Sciatic nerve (tissue), 2 donors: ENCODE measurements around the gene NARS2. TPM values are rescaled to one million over a fixed set of nuclear protein-coding genes. Genes with fewer than 3 reads are reported as not detected.

Source experiments
- ATAC-seq: fragments of 200-7000 bp; cut with Tn5 transposase; one replicate; pipeline ENCODE4 v1.9.1; 2020; ENCODE audit warnings: mild to moderate bottlenecking, moderate library complexity
- DNase-seq: peaks from one replicate; pipeline ENCODE4 v3.0.0-alpha.2; 2020; ENCODE audit warnings: low spot score
- intact Hi-C: fragments of 100-400 bp; cut with DNase I; formaldehyde crosslinking; loops from one replicate; pipeline ENCODE4 v1.14.2; 2022
- total RNA-seq: library from RNA; stranded (reverse); fragmentation: NEBNext Ultra II Directional; extraction: Animal tissue kit (Norgen Biotek cat#: 25700); gene quantifications from one replicate; pipeline ENCODE4 v1.2.1, GENCODE V29; 2021
- donor health status: DM: no; HTN: no; CAD: no.
- donor health status: DM: no; HTN: no; CAD: no.

NARS2 gene
- total RNA-seq, 1 donor from 2014 or later = 15.0 TPM

DNA sequence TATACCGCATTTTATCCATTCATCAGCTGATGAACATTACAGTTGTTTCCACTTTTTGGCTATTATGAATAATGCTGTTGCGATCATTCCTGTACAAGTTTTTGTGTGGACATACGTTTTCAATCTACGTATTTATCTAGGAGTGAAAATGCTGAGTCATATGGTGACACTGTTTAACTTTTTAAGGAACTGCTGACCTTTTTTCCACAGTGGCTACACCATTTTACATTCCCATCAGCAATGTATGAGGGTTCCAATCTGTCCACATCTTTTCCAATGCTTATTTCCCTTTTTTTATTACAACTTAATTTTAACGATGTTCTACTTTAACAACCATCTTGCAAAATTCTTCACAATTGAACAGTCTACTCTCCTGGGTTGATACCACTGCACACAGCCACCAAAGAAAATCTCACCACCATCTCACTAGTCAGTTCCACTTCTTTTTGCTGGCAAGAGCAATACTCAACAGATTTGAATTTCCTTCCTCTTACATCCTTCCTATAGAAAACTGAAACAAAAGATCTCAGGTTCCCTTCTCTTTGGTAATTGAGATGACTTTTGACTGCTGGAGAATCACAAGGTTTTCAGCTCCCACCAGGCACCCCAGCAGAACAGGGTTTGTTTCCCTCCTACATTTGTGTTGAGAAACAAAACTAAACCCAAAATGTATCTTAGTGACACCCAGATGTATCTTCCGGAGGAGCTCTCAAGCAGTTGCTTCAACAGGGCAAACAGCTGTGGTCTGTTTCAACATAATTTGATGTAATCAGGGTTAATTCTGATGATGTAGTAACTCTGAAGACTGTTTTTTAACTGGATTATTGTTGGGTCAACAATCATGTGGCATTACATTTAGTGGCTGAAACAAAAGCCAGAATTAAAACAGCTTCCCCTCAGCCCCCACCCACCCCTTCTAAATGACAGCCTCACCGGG lies 150.1 kb downstream of the NARS2 start:
- DNase-seq (no peak), ATAC-seq (no peak)
- intact Hi-C loops = no loop called here

DNA sequence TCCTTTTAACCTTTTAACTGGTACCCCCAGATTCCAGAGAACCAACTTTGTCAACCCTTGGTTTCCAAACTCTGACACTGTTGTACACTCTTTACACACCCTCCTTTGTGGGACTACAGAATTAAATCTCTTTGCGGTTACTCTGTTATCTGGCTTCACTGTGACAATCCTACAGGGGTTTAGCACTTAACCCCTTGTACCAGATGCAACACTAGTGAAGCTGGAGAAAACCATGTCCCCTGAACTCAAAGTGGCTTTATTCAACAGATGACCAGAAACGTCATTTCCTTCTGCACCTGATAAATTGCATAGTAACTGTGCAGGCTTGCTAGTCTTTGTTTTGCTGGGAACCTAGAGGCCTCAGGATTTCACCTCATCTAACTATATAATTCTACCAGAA lies 151.4 kb downstream of the NARS2 start:
- DNase-seq (no peak), ATAC-seq (no peak)
- intact Hi-C loops = no loop called here

DNA sequence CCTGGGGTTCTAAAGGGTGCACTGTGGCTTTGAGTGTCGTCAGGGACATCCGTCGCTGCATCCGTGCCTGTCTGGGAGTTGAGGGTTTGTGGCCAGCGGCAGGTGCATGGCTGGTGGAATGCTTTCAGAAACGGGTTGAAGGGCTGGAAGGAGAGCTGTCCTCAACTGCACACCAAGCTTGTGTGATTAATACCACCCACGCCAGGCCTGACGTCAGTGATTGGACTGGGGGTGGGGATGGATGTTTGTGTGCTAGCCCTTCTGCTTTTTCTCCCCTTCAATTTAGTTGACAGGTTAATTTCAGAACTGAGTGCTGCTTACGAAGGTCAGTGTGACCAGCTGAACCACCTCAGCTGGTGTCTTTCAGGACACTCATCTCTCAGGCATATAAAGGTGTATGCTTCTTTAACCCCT lies 153.9 kb downstream of the NARS2 start:
- intact Hi-C loops = no loop called here
- no peak for ATAC-seq

DNA sequence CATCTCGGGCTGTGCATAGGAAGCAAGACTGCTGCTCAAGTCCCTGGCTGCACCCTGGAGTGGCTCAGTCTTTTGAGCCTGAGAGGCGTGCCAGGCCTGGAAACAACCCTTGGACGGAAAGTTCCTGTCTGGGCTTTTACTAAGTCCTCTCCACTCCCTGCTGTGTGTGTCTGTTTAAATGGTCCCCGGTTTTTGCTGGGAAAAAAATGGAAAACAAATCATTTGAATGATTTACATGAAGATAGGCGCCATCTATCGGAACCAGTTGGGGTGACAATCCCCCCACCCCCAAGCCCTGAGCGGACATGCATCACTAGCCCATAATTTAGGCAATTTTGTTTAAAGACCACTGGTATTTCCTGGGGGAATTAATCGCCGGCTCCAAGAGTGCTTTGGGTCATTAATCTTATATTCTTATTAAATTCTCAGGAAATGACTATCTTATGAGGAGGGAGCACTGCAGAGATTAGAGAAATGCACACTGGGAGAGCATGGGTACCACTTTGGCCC lies 154.4 kb downstream of the NARS2 start:
- DNase-seq (peak; percentile 90), ATAC-seq (peak; percentile 71)
- intact Hi-C loops = no loop called here

More for the DNA sequence above, 153.9 kb downstream of the NARS2 start:
- peak; percentile 79 for DNase-seq

DNA sequence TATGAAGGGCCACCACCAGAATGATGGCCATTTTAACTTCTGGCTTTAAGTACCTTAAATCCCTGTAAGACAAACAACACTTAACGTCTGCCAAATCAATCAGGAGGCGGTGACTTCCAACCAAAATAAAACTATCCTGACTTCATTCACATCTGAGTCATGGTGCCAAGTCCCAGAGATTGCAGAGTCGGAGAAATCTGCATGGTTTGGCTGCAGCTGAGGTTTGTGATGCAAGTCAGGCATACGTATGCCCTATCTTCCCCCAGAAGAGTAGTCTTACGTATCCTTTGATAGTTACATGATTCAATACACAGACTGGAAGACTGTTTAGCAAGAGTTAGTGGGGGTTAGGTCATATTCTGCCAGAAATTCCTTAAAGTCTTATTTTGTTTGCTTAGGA lies 155.3 kb downstream of the NARS2 start:
- DNase-seq (peak; percentile 69), ATAC-seq (peak; percentile 62)
- intact Hi-C loops = loop anchor here (10.0 kb wide), 1 partner anchor 145 kb away; no protein-coding TSS in a partner anchor

DNA sequence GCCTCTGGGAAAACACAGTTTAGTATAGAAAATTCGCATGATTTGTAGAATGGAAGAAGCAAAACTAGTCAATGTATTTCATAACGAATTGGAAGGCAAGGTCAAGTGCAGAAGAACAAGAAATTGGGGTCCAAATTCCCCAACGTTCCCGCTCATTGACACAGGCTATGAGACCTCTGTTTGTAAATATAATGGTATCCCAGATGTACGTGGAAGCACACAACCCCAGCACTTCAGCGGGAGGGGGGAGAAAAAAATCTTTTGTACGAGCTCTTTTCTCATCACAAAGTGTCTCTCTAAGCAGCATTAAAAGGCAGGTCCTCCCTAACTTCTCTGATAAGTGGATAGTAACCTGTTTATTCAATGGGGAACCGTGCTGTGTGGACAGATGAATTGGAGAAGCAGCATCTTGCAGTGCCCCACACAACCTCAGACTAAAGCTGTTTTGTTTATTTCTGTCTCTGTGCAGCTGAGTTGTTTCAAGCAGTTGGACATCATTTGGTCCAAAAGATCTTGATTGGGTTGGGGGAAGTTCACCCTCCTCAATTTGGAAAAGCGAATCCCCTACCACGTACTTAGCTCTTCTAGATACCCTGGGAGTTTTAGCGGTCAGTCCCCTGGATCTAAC lies 156.0 kb downstream of the NARS2 start:
- ATAC-seq (no peak), DNase-seq (no peak)
- intact Hi-C loops = loop anchor here (10.0 kb wide), 1 partner anchor 146 kb away; no protein-coding TSS in a partner anchor

DNA sequence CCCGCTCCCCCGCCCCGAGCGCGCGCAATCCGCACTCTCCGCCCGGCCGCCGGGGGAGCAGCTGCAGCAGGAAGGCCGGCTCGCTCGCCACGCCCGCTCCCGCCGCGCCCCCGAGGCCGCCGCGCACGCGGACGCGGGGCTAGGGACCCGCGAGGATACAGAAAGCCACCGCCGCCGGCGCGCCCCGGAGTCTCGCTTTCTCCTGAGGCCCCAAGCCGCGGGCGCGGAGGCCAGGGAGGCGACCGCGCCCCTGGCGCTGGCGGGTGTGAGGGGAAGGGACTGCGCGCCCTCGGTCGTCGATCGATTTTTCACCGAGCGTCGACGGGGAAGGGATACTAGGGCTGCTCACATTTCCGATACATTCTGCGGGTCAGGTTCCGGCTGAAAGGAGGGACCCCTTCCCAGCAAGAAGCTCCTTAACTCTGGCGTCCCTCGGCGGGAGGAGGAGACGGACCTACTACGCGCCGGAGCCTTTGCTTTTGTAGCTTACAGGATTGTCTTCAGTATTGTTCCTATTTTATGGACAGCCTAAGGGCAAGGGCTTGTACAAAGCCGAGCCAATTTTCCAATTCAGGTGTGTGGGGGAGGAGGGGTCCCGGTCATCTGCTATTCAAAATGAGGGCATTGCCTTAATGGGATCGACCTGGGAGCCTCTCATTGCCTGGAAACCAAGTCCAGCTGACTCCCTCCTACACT lies 156.6 kb downstream of the NARS2 start:
- peak; percentile 37 for ATAC-seq
- intact Hi-C loops = loop anchor here (10.0 kb wide), 1 partner anchor 147 kb away; no protein-coding TSS in a partner anchor
- peak; percentile 89 for DNase-seq

DNA sequence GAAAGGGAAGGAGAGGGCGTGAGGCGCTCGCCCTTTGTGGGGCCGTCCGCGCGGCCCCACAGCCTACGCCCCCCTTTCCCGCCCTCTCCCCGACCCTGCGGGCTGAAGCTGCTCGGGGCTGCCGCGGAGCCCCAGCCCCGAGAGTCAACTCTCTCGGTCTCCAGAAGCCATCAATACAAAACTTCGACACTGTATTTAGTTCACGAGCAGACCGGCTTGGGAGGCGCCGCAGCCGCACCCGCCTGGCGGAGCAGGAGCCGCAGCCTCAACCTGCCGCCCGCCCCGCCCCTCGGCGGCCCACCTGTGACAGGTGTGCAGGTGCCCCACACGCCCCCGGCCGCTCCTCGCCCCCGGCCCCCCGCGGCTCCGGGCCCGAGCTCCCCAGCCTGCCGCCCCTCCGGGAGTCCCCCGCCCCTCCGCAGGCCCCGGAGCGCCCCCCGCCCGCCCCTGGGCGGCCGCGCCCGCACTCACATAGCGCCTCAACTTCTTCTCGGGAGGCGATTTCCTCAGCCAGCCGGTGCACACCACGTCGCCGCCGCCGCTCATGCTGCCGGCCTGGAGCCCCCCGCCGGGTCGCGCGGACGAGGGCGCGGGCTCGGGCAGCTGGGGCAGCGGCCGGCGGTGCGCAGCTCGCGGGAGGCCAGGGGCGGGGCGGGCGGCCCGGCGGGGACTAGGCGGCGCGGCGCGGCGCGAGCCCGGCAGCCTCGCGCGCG lies 157.3 kb downstream of the NARS2 start, which contains the start of gene GAB2:
GAB2 (minus strand) TSS at position 646 of the 713 bp plus-strand sequence; CDS start at position 546, 100 bp downstream.
- ATAC-seq = no peak
- no peak for DNase-seq

DNA sequence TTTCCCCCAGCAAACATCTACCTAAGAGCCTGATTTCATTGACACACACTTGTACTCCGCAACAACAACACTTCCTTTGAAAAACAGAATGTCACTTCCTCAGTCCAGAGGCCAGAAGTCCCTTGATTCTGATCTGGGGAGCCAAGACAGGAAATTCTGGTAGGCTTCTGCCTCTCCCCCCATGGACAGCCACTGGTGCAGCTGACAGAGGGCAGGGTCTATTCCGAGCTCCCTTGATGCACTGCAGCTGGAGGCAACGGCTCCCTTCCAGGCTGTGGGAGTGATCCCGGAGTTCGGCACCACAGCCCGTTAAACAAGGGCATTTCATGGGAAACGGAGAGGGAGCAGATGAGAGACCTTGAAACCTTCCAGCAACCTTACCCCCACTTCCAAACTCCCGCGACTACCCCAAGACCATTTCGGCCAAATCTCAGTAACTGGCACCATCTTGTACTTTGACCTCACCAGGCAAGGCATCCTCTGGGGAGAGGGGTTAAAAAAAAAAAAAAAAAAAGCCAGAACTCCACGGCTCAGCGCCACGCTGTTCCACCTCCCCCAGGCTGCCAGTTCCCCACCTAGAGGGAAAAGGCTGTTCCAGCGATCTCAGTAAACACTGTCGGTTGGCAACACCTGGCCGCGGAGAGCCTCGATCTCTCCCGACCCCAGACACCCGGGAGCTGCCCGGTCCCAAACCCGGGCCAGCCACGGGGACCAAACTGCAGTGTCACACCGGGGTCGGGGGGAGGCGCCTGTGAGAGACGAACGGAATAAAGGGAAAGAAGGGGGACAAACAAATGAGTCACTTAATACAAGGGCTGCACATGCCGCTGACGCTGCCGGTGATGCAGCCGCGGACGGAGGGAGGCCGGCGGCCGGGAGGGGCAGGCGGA lies 158.1 kb downstream of the NARS2 start:
- intact Hi-C loops = loop anchor here (10.0 kb wide), 1 partner anchor 148 kb away; no protein-coding TSS in a partner anchor
- ATAC-seq (peak; percentile 78), DNase-seq (peak; percentile 87)

More for the DNA sequence above, 157.3 kb downstream of the NARS2 start, which contains the start of gene GAB2:
- intact Hi-C loops = loop anchor here (10.0 kb wide), 1 partner anchor 147 kb away; no protein-coding TSS in a partner anchor

DNA sequence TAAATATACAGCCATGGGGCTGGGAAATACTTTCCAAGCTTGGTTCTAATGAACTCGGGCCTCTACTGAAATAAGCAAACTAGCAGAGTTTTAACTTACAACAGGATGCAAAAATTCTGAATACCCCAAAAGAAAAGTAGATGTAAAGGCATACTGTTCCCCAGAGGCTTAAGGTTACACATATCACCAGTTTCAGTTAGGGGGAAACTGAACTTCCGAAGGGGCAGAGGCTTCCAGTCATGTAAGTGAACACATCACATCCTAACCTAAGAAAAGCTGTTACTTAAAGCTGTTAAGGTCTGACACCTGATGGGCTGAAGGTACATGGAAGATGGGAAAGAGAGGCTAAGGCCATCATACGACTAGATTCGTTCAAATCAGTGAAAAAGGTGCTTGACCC lies 159.3 kb downstream of the NARS2 start:
- ATAC-seq (no peak), DNase-seq (no peak)
- intact Hi-C loops = loop anchor here (10.0 kb wide), 1 partner anchor 149 kb away; no protein-coding TSS in a partner anchor

DNA sequence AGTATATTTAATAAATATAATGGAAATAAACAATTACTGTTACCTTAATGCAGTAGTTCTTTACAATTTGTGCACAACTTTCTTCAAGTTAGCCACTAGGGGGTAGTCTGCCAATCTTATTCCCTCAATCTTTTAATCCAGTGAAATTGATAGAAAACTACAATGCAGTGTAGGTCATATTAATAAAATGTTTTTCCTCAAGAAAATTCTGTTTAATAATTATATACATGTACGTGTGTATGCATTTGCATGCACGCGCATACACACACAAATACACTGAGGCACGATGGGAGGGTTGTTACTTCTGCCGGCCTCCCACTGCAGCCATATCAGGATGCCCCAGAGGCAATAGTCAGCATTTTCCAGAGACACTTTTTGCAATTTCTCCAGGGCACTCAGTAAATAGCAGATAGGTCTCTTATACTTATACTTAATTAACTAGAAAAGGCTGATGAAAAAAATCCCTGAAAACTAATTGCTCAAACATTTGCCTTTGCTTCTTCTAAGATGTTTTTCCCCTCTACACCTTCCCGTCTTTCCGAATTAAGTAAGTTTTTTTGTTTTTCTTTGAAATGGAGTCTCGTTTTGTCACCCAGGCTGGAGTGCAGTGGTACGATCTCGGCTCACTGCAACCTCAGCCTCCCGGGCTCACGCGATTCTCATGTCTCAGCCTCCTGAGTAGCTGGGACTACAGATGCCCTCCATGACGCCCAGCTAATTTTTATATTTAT lies 160.2 kb downstream of the NARS2 start:
- DNase-seq (no peak), ATAC-seq (no peak)
- intact Hi-C loops = loop anchor here (10.0 kb wide), 1 partner anchor 150 kb away; no protein-coding TSS in a partner anchor

DNA sequence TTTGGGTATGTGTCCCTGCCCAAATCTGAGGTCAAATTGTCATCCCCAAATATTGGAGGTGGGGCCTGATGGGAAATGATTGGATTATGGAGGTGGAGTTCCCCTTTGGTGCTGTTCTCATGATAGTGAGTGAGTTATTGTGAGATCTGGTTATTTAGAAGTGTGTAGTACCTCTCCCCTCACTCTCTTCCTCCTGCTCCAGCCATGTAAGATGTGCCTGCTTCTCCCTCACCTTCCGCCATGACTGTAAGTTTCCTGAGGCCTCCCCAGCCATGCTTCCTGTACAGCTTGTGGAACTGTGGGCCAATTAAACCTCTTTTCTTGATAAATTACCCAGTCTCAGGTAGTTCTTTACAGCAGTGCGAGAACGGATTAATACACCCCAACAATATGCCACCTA lies 166.0 kb downstream of the NARS2 start:
- intact Hi-C loops = no loop called here
- no peak for ATAC-seq
- no peak for DNase-seq

DNA sequence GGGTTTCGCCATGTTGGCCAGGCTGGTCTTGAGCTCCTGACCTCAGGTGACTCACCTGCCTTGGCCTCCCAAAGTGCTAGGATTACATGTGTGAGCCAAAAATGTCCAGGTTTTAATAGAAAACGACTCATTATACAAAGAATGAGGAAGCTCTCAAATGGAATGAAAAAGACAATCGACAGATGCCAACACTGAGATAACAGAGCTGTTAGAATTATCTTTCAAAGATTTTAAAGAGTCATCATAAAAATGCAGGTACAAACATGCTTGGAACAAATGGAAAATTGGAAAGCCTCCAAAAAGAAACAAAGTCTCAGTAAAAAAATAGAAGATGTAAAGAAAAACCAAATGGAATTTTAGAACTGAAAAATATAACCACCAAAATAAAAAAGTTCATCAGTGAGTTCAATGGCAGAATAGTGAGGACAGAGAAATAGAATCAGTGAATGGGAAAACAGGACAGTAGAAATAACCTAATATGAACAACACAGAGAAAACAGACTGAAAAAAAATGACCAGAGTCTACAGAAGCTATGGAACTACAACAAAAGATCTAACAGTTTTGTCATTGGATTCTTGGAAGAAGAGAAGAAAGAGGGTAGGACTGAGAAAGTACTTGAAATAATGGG lies 168.0 kb downstream of the NARS2 start:
- ATAC-seq (no peak), DNase-seq (no peak)
- intact Hi-C loops = no loop called here

DNA sequence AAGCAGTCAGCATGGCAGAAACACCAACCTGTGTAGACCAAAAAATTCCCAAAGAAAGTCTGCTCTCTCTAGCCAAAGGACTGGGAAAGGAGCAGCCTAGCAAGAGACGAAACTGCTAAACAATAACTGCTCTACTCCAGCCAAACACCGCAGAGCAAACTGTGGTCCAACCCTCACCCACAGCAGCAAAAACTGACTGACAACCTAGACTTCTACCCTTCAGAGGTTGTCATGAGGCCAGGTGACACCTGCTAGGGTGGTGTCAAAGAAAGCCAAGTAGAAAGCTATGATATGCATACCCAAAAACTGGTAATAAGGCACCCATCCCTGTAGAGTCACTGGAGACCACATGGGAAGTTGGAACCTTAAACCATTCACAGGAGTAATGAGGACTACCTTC lies 168.9 kb downstream of the NARS2 start:
- DNase-seq (no peak), ATAC-seq (no peak)
- intact Hi-C loops = no loop called here

DNA sequence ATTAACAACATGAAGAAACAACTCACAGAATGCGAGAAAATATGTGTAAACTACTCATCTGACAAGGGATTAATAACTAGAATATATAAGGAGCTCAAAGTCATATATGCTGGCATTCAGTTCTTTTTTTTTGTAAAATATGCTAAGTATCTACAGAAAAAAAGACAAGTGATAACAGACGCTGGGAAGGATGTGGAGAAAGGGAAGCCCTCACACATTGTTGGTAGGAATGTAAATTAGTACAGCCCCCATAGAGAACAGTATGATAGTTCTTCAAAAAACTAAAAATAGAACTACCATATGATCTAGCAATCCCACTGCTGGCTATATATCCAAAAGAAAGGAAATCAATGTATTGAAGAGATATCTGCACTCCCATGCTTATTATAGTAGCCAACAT lies 170.9 kb downstream of the NARS2 start:
- intact Hi-C loops = no loop called here
- no peak for ATAC-seq
- no peak for DNase-seq

DNA sequence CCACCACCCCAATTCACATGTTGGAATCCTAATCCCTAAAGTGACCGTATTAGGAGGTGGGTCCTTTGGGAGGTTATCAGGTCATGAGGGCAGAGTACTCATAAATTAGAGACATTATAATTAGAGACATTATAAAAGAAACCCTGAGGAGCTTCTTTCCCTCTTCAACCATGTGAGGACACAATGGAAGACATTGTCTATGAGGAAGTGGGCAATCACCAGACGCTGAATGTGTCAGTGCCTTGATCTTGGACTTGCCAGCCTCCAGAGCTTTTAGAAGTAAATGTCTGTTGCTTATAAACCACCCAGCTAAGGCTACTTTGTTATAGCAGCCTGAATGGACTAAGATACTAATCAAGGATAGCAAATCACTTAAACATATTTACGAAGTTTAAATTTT lies 171.8 kb downstream of the NARS2 start:
- ATAC-seq (no peak), DNase-seq (no peak)
- intact Hi-C loops = no loop called here
